22Rv1 (cell line): ENCODE data around the gene GARNL3.
A peak's percentile ranks its signal among the peaks of the same experiment; 100 is the strongest.

Source experiments
- H3K27ac ChIP-seq: fragments of 450-650 bp; 2 replicates; pipeline ENCODE4 v1.5.1; 2017
- CTCF ChIP-seq: fragments of 450-650 bp; IDR thresholded peaks from 2 replicates; pipeline ENCODE4 v1.5.1; 2017; ENCODE audit warnings: mild to moderate bottlenecking
- ZFX ChIP-seq: fragments of 450-650 bp; IDR thresholded peaks from 2 replicates; pipeline ENCODE4 v1.6.1; 2017; ENCODE audit warnings: antibody characterized with exemption, borderline replicate concordance

Gene GARNL3

GRCh38 chr9:127303830-127304229 lies 39.3 kb downstream of the GARNL3 start:
- no peak for TF ChIP-seq ZFX
- no peak overlapping the region for H3K27ac ChIP-seq

- TF ChIP-seq CTCF, result no peak
- TF ChIP-seq ZFX, result no peak
- H3K27ac ChIP-seq, result no peak overlapping the region
These were observed 40.7 kb downstream of the GARNL3 start for GRCh38 chr9:127305206-127305837.

GRCh38 chr9:127305838-127306226 lies 41.3 kb downstream of the GARNL3 start:
- no peak overlapping the region for H3K27ac ChIP-seq
- TF ChIP-seq CTCF (no peak), ZFX (no peak)

GRCh38 chr9:127307802-127308201 lies 43.2 kb downstream of the GARNL3 start:
- TF ChIP-seq ZFX, result no peak
- TF ChIP-seq CTCF, result no peak

GRCh38 chr9:127308652-127309434 lies 44.3 kb downstream of the GARNL3 start:
- TF ChIP-seq ZFX (no peak), CTCF (no peak)
- H3K27ac ChIP-seq, result no peak overlapping the region

More at GRCh38 chr9:127307802-127308201, 43.2 kb downstream of the GARNL3 start:
- H3K27ac ChIP-seq, result no peak overlapping the region

- no peak for TF ChIP-seq CTCF
- no peak for TF ChIP-seq ZFX
- no peak overlapping the region for H3K27ac ChIP-seq
These were observed 45.1 kb downstream of the GARNL3 start for GRCh38 chr9:127309715-127310114.

- 0 out of 2 replicates have a peak overlapping the region, but pooled peaks have one; percentile 18 for H3K27ac ChIP-seq
- TF ChIP-seq CTCF (peak; percentile 39), ZFX (no peak)
These were observed 46.7 kb downstream of the GARNL3 start for GRCh38 chr9:127311239-127311741.
